Tibial nerve (tissue), 4 donors: ENCODE results near the gene NTM. TPM values are rescaled to one million over a fixed set of nuclear protein-coding genes. Genes with fewer than 3 reads are reported as not detected.
A peak's percentile ranks its signal among the peaks of the same experiment; 100 is the strongest.

ENCODE experiments used
- DNase-seq, 2 donors: peaks; one replicate each; pipeline ENCODE4 v3.0.0-alpha.2; 2019; ENCODE audit warnings: low spot score in 2 of 2
- H3K27ac ChIP-seq, 4 donors: fragments of 200-600 bp; sonication (generic) in 3 of 4; one replicate each; pipeline ENCODE4 v1.5.1; 2017 to 2019; ENCODE audit warnings: mild to moderate bottlenecking in 1 of 4
- H3K27me3 ChIP-seq, 2 donors: fragments of 200-600 bp; sonication (generic) in 1 of 2; one replicate each; pipeline versions ENCODE4 v1.5.1 to v1.6.0; 2017 to 2019
- H3K36me3 ChIP-seq, 3 donors: fragments of 200-600 bp; sonication (generic); one replicate each; pipeline ENCODE4 v1.5.1; 2018 to 2019
- H3K4me1 ChIP-seq, 4 donors: fragments of 200-600 bp; sonication (generic) in 3 of 4; one replicate each; pipeline ENCODE4 v1.5.1; 2017 to 2019
- H3K4me3 ChIP-seq, 4 donors: fragments of 200-600 bp; sonication (generic) in 3 of 4; one replicate each; pipeline ENCODE4 v1.5.1; 2017 to 2019; ENCODE audit warnings: mild to moderate bottlenecking in 1 of 4, moderate library complexity in 1 of 4
- H3K9me3 ChIP-seq, 4 donors: fragments of 200-600 bp; sonication (generic) in 3 of 4; one replicate each; pipeline ENCODE4 v1.5.1; 2017 to 2019
- CTCF ChIP-seq, 5 experiments: fragments of 200-600 bp in 3 of 5; fragments of 450-650 bp in 2 of 5; sonication (generic) in 3 of 5; IDR thresholded peaks; one replicate each; pipeline ENCODE4 v1.5.1; 2016 to 2019; ENCODE audit warnings: antibody characterized with exemption in 5 of 5, mild to moderate bottlenecking in 3 of 5, moderate library complexity in 2 of 5
- EP300 ChIP-seq, 2 donors: sonication (generic); formaldehyde crosslinking; IDR thresholded peaks; one replicate each; pipeline ENCODE4 v1.6.1; 2017; ENCODE audit warnings: antibody characterized with exemption in 2 of 2, mild to moderate bottlenecking in 1 of 2
- POLR2A ChIP-seq, 2 donors: fragments of 450-650 bp; IDR thresholded peaks; one replicate each; pipeline ENCODE4 v1.6.1; 2017; ENCODE audit warnings: antibody characterized with exemption in 2 of 2, mild to moderate bottlenecking in 2 of 2, moderate library complexity in 2 of 2
- WGBS, 2 donors: methylation state at CpG; one replicate each; pipeline ENCODE4 v1.1.5; 2018; 5-methylcytosine and 5-hydroxymethylcytosine counted together
- total RNA-seq, 4 donors: library from RNA; depleted of rRNA; stranded (reverse); fragments of >200 nt; gene quantifications; one replicate each; pipeline ENCODE4 v1.1.0, GENCODE V29; 2016

NTM gene
- total RNA-seq, 4 donors from 2014 or later: 3.7 to 11.4 (median 10.8) TPM

GRCh38 chr11:131745405-131745804, 375.0 kb downstream of the NTM start:
- Histone ChIP-seq H3K27me3 (no peaks in the 10 kb centered on the region), H3K27ac (no peak overlapping the region), H3K9me3 (no peaks in the 10 kb centered on the region), H3K36me3 (no peaks in the 10 kb centered on the region), H3K4me3 (no peak overlapping the region), H3K4me1 (peaks cover 0 to 6% (median 0%) of the 10 kb centered on the region in 4 donors)
- 62 to 70% methylated on average over 6 of the region's 6 CpGs for WGBS, 2 donors
- TF ChIP-seq EP300 (IDR thresholded peaks at IDR 0.05) (no peak), POLR2A (IDR thresholded peaks at IDR 0.05) (no peak), CTCF (IDR thresholded peaks at IDR 0.05) (no peak)
- no peak for DNase-seq

- H3K27me3 ChIP-seq: no peaks in the 10 kb centered on the region
- DNase-seq: no peak
- 85 to 86% methylated on average over 12 of the region's 12 CpGs for WGBS, 2 donors
Measured at GRCh38 chr11:131746201-131746600, 375.8 kb downstream of the NTM start.

GRCh38 chr11:131748151-131749050, 378.0 kb downstream of the NTM start:
- 20 to 22% methylated on average over 15 of the region's 15 CpGs for WGBS, 2 donors
- H3K4me3 ChIP-seq: no peak overlapping the region
- no peaks in the 10 kb centered on the region for H3K27me3 ChIP-seq
- peaks cover 0 to 6% (median 0%) of the 10 kb centered on the region in 4 donors for H3K4me1 ChIP-seq
- peak; percentile 42 to 76 for DNase-seq
- H3K36me3 ChIP-seq: no peaks in the 10 kb centered on the region
- TF ChIP-seq POLR2A (IDR thresholded peaks at IDR 0.05): no peak
- TF ChIP-seq CTCF (IDR thresholded peaks at IDR 0.05): peak; percentile 64 to 77 (median 73)
- H3K27ac ChIP-seq: no peak overlapping the region
- H3K9me3 ChIP-seq: no peaks in the 10 kb centered on the region

More at GRCh38 chr11:131746201-131746600, 375.8 kb downstream of the NTM start:
- no peak overlapping the region for H3K27ac ChIP-seq
- TF ChIP-seq EP300 (IDR thresholded peaks at IDR 0.05) (no peak), POLR2A (IDR thresholded peaks at IDR 0.05) (no peak), CTCF (IDR thresholded peaks at IDR 0.05) (no peak)
- H3K36me3 ChIP-seq: no peaks in the 10 kb centered on the region
- H3K4me1 ChIP-seq: peaks cover 0 to 6% (median 0%) of the 10 kb centered on the region in 4 donors
- H3K9me3 ChIP-seq: no peaks in the 10 kb centered on the region
- H3K4me3 ChIP-seq: no peak overlapping the region

DNA sequence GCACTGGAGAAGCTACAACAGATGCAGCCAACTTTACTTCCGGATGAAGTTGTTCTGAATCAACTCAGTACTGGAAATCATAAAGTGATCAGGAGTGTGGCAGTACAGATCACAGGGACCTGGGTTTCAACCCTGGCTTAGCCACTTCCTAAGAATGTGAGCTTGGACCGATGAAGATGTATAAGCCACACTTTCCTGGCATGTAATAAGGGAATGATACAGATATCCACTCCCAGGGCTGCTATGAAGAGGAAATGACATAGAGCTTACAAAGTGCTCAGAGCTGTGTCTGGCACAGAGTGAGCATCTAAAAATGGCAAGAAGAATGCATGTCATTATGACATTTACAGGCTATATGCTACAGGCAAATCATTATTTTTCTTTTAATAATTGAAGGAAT, 378.7 kb downstream of the NTM start:
- WGBS, 2 donors: 62 to 63% methylated on average over 2 of the region's 2 CpGs
- no peak overlapping the region for H3K4me3 ChIP-seq
- H3K36me3 ChIP-seq: no peaks in the 10 kb centered on the region
- TF ChIP-seq EP300 (IDR thresholded peaks at IDR 0.05): no peak
- no peak for TF ChIP-seq CTCF (IDR thresholded peaks at IDR 0.05)
- no peak for TF ChIP-seq POLR2A (IDR thresholded peaks at IDR 0.05)
- H3K9me3 ChIP-seq: no peaks in the 10 kb centered on the region
- H3K4me1 ChIP-seq: peaks cover 0 to 6% (median 0%) of the 10 kb centered on the region in 4 donors
- DNase-seq: no peak
- H3K27me3 ChIP-seq: no peaks in the 10 kb centered on the region
- H3K27ac ChIP-seq: no peak overlapping the region

DNA sequence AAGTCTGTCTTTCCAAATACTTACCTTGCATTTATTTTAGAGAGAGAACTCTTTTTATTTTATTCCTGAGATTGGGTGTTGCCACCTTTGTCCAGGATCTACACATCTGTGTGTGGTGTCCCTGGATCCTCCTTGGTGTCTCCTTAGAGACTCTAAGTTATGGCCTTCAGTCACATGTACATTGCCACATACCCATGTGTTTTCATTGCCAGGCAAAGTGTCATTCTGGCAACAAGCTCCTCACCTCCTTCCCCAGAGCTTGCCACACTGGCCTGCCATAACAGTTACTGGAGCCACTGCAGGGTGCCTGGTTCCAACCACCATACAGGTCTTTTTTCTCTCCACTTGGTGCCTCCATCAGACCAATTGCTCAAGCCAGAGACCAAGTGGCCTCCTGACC, 379.7 kb downstream of the NTM start:
- no peak for DNase-seq
- Histone ChIP-seq H3K27ac (no peak overlapping the region), H3K36me3 (no peaks in the 10 kb centered on the region), H3K9me3 (no peaks in the 10 kb centered on the region), H3K4me3 (no peak overlapping the region), H3K4me1 (peaks cover 0 to 6% (median 0%) of the 10 kb centered on the region in 4 donors), H3K27me3 (no peaks in the 10 kb centered on the region)
- TF ChIP-seq POLR2A (IDR thresholded peaks at IDR 0.05) (no peak), EP300 (IDR thresholded peaks at IDR 0.05) (no peak)
